Renal cortex interstitium (tissue), 11 donors: ENCODE results near the gene HSD11B1. TPM values are rescaled to one million over a fixed set of nuclear protein-coding genes. Genes with fewer than 3 reads are reported as not detected.

Experiments used
- DNase-seq, 11 donors: peaks; one replicate each; pipeline ENCODE4 v3.0.0-alpha.2; 2013; ENCODE audit warnings: low read depth in 9 of 11, low spot score in 4 of 11; ENCODE audit errors: extremely low read depth in 1 of 11
- polyA plus RNA-seq, 3 donors: library from polyadenylated mRNA; unstranded; fragments of 120-200 nt; gene quantifications; one replicate each; pipeline ENCODE4 v1.2.1, GENCODE V29; 2013; ENCODE audit not compliant: insufficient read length in 3 of 3

The HSD11B1 gene
- polyA plus RNA-seq, 3 donors, result 0.15 to 0.32 (median 0.23) TPM

DNA sequence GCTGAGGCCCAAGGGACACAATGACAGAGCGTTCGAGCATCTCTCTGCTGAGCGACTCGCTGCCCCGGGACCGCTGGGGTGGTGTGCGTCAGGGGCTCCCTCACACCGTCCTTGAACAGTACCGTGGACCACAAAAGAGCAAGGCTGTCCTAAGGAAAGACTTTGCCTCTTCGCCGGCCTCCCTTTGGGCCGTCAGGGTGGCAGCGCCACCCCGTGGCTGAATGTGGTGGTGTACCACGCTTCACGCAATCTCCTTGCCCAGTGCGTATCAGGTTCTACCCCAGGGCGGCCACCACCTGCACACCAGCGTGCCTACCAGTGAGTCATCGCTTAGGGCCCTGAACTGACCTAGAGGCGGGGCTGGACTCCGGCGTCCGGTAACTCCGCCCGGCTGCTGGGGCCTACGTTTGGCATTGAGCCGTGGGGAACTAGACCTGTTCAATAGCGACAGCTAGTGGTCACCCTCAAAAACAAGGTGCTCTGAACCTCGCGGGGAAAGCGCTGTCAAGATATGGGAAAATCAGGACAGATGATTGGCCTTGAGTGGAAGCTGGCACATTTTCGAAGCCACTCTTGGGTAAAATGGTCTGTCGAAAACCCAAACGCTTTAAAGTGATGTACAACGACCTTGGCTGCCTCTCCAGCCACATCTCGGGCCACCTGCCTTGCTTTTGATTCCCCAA is 43.1 kb downstream of the HSD11B1 start:
- peak; percentile 55 to 83 (median 75) for DNase-seq

DNA sequence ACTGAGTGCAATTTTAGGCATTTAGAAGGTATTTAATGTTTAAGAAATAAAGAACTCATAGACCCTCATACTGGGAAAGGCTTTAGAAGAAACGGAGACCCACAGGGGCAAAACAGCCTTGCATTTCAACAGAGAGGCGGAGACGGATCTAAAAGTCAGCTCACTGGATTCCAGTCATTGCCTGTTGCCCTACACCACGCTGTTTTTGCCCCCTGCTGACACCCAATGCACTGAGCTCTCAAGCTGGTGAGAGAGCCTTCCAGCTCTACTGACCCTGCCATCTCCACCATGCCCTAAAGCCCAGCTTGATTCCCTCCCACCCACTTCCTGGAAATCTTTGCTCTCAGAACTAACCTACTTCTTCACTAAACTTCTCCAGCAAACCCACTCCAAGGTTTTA is 44.0 kb downstream of the HSD11B1 start:
- DNase-seq, result no peak

DNA sequence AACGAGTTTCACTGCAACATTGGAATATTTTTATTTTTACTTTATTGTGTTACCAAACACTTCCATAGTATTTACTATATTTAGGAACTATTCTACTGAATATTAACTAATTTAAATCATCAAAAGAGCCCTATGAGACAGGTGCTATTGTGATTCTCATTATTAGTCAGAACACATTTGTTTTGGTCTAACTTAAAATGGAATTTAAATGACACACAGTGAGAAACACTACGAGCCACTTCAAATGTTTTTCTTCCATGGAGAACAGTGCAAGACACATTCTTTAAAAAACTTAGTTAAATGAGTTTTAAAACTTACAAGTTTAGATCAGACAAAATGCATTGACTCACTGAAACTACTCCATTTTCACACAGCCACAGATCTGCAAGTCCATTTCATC is 44.6 kb downstream of the HSD11B1 start:
- no peak for DNase-seq

DNA sequence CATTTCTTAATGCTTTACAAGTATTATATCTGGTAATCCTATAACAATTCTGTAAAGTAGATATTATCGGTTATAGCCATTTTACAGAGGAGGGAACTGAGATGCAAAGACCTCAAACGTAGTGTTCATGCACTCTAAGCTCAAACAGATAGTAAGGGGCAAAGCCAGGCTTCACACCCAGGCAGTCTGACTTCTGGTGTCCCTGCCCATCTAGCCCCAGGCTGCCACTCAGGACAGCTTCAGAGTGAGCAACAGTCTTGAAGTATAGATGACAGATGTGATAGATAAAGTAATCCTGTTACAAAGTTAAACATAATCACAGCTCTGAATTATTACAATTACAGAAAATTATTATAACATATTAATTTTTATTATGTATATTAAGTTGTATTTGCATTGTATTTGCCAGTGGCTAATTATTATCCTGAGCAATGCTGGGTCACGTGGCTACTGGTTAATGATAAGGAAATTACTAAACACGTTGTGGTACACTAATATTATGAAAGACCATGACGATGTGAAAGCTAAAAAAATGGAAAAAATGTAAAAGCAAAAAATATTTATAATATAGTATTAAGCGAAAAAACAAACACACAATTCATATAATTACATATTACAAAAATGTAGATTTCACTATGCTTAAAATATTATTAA is 45.2 kb downstream of the HSD11B1 start:
- DNase-seq, result no peak

DNA sequence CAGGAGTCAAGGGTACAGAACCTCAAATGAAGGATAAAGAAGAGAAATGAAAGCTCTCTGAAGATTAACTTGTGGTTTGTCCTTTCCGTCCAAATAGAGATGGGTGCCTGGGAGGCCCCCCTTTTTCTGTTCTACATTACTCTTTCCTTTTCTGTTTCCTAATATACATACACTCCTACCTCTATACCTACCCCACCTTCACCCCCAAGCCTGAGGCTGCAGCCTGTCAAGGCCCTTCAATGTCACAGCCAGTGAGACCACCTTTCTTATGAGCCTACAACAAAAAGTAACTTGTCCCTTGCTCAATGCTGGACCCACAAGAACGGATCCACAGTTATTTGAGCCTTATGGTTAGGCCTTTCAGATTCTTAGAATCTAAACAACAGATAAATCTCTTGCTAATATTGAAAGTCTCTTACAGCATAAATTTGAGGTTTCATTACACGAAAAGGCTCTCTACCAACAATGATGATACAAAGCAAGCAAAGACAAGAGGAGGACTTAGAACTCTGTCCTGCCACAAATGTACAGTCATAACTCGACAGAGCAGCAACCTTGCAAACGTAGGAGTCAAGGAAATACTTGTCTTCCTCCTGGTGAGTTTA is 47.1 kb downstream of the HSD11B1 start:
- DNase-seq, result no peak

DNA sequence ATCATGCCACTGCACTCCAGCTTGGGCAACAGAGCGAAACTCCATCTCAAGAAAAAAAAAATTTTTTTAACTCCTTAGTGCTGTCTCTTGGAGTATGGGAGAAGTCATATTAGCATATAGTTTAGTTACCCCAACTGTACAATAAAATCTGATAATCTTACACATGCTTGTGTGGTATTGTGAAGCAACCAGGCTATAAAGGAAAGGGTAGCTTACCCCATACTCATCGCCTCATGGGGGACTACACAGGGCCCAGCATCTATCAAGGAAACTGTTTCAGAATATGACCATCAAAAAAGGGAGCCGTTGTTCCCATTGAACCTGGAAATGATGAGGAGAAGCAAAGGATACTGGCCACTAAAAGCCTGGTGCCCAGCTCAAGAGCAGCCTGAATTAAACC is 48.2 kb downstream of the HSD11B1 start:
- DNase-seq, result no peak

DNA sequence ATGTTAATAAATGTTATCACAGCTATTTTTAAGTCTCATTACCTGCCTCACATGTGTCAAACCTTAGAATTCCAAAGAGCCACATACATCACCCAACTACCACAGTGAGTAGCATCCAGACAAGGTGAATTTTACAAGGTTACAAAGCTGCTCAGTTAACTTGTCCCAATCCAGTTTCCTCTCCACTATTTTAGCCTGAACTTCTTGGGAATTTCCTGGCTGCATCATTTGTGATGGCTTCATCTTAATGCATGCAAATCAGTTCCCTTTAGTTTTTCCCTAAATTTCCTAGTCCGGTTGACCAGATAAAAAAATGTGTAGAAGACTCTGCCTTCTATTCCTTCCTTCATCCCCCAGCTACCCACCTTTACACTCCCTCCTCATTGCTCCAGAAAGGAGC is 50.6 kb downstream of the HSD11B1 start:
- no peak for DNase-seq

DNA sequence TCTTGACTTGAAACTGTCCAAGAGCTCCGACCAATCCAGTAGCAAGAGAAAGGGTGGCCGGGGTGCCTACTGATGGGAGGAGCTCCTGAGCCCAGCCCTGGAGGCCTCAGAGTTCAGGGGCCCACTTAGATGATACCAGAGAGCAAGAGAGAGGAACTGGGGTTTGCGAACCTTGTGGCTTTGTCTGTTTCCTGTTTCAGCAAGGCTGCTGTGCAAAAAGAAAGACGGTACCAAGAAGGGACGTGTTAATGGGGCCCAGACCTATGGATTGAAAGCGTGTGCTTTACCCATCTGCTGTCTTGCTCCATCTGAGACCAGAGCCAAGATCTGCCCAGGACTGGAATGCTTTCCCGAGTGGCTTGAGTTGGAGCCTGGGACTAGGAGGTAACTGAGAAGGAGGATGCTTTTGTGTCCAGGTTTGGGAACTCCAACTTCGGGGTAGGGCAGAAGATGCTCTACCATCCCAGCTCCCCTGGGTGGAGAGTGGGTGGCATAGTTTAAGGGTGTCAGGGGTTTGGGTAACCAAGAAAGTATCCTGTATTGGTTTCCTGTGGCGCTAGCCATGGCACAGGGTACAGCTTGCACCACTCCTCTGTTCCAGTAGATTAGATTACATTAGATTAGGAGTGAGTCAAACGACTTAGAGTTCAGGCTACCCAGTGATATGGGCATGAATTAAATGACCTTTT is 51.4 kb downstream of the HSD11B1 start, which contains the start of gene TRAF3IP3:
Gene TRAF3IP3, plus strand, starts transcription at position 128 of the 689 bp plus-strand sequence. CDS start 3,987 bp downstream, outside the sequence.
- DNase-seq, result no peak

DNA sequence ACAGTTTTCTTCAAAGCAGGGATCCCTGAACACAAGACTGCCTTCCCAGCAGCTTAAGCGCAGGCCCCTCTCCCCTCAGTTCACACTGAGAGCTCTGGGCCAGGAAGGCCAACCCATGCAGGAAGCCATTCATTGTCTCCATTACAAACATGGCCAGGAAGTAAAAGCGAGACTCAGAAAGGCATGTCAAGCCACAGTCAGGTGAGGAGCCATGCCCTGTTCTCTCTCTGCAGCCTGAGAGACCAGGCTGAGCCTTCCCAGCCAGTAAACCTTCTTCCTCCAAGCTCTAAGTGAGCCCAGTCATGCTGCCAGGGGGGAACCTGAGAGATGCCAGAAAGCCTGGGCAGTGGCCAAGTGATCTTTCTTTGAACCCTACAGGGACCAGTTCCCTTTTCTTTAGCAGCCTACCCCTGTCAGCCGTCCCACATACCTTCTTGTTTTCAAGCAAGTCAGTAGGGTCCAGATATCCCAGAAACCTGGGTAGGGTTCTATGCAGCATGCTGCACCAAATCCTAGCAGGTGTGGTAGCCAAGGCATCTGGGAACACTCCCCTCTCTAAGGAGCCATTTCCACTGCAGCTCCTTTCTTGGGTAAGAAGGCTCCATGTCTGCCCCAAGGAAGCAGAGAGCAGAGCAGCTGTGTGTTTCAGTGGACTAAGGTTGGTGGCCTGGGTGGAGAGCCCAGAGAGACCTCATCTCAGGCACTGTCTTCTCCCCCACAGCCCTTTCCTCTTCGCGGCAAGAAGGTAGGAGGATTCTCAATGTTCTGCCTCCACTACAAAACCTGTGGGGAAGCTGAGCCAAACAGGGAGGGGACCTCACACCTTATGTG is 52.2 kb downstream of the HSD11B1 start:
- no peak for DNase-seq

DNA sequence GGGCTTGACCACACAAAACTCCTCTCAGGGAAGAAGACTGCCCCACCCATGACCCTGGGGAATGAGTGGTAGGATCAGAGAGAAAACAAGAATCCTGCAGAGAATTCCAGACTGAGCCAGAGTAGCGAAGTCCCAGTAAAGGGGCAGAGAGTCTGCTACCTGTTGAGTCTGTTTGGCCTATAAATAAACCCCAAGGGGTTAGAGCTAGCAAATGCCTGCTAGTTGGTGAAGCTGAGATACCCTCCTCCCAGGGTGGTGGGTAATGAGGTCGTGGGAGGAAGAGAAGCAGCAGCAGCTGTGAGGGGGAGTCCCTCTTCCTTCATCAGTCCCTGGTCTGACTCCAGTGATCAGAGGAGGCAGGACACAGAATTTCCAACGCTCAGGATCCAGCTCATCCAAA is 53.8 kb downstream of the HSD11B1 start:
- DNase-seq, result no peak

DNA sequence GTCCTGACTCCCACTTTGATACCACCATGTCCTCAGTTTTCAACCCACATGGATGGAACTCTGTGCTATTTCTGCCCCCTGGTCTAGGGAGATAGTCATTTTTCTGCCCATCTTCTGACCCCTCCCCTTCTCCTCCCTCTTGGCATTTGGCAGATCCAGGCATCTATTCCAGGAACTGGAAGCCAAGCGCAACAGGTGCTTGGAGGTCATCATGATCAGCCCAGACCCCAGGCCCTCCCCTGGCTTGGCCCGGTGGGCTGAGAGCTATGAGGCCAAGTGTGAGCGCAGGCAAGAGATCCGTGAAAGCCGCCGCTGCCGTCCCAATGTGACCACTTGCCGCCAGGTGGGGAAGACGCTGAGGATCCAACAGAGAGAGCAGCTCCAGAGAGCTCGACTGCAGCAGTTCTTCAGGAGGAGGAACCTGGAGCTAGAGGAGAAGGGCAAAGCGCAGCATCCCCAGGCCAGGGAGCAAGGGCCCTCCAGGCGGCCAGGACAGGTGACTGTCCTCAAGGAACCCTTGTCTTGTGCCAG is 55.2 kb downstream of the HSD11B1 start:
- no peak for DNase-seq

DNA sequence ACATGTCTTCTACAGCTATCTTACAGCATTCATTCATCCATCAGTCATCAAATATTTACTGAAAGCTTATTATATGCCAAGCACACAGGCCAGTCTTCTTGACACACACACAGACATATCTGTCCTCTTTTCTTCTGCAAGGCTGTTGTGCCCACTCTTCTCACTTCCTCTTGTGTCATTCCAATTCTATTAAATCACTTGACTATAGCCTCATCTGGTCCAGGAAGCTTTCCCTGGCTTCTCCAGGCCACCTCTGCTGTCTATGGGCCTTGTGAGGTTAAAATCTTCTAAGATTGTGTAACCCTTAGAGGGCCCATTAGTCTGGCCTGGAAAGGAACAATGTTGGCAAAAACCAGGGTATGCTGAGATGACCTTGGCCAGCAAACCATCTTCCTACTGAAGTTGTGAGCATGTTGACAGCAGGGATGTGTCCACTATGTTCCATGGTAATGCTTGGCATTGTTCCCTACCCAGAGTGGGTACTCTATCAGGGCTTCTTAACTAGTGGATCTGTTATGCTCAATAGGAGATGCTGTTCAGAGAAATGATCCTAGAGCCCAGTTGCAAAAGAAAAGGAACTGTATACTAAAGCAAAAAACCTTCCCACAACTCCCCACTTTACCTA is 56.5 kb downstream of the HSD11B1 start:
- DNase-seq, result no peak

DNA sequence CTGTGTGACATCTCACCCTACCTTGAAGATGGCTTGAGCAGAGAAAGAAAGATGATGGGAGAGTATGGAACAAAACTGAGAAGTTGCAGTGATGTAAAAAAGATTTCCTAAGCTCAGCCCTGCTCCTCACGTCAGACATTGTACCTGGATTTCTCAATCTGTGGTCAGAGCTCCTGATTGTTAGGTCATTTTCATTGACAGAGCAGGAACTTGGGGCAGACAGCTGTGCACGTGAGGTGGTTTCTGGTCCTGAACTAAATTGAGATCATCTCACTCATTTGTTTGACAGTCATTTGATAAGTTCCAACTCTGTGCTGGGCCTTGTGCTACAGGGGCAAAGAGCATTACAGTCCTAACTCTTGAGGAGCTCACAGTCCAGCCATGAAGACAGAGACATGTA is 61.4 kb downstream of the HSD11B1 start:
- no peak for DNase-seq

DNA sequence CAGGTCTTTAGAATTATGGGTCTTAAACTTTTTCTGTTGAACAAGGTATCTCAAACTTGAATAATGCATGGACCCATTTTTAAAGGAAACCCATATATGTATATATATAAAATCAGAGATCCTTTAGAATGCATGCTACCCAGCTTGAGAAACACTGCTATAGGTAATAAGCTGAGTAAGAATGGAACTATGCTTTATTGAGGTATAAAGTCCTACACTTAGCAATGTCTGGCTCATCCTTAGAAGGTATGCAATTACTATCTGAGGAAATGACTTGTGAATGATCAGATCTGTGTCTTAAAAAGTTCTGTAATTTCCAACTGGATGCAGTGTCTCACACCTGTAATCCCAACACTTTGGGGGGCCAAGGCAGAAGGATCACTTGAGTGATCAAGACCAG is 62.5 kb downstream of the HSD11B1 start:
- no peak for DNase-seq

DNA sequence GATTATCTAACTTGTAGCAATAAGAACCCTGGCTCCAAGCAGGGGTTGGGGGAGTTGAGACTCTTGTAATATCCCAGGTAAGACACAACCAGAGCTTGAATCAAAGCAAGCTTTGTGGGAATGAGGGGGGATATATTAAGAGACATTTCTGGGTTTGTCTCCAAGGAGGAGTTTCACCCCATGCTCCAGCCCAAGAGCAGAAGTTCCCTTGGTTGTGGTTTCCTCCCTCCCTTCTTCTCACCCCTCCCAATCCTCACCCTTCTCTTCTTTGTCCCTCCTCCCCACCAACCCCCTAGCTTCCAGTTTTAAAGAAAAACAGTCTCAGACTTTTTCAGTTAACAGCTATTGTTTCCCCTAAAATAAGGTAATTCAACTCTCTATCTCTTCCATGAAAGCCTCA is 63.1 kb downstream of the HSD11B1 start:
- no peak for DNase-seq

DNA sequence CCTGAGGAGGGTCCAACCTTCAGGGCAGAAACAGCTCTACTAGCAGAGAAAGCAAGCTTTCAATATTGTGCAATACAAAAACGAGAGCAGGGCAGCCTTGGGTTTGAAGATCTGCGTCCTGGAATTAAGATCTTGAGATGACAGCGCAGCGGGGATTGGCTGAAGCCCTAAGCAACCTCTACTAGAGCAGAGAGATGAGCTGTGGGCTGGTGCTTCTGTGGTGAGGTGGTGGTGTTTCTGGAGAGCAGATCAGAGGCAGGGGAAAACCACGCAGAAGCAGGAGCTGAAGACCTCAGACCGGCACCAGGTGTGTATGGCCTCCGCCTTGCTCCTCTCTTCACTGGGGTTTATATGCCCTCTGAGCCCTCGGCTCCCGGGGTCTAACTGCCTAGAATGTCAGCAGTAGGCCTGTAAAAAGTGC is 63.7 kb downstream of the HSD11B1 start:
- no peak for DNase-seq

DNA sequence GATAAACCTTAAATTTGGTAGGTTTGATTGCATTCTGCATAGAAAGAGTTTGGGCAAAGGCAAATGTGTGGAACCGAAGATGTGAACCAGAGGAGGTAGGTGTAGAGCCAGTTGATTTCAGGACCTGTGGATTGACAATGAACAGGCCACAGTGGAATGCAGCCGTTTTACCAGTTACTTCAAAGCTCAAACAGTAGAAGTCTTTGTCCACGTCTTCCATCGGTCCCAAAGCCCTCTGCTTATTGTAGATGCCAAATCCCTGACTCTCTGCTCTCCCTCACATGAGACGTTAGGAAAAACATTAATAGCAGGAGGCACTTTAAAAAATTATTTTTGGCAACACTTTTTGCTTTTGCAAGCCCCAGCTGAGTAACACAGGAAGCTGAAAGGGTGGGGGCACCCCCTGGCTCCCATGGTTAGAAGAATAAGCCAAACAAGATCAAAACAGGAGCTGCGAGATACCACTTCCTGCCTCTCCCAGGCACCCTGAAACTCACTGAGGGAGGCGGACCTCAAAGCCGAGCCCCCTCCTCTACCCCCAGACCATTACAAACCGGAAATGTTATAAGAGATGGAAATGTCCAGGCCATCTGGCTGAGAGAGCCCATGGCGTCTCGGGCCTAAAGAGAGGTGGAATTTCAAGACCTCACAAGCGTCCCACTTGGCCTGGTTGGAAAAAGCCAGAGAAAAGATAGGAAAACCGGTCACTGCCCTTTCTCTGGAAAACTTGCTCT is 64.7 kb downstream of the HSD11B1 start:
- DNase-seq, result peak in 2 of 11 donors; percentile 24

DNA sequence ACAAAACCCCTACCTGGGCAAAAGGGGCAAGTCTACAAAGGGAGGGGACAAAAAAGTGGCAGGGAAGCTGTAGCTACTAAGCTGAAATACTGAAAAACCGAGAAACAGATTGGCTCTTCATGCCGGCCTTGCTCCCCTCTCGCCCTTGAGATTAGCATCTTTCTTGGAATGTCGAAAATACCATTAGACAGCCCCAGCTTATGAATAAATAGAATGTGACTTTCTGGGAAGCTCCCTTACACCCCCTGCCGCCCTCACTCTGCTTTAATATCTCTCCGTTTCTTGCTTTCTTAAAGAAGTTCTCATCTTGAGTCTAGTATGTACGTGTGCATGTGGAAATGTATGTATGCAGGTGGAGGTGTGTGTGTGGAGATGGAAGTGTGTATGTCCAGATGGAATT is 65.3 kb downstream of the HSD11B1 start:
- no peak for DNase-seq
